Measurements from ENCODE around the gene SORCS2. TPM values are rescaled to one million over a fixed set of nuclear protein-coding genes. Genes with fewer than 3 reads are reported as not detected.

SORCS2 gene
- total RNA-seq, 1 experiment from 2014 or later, result 0.15 TPM

DNA sequence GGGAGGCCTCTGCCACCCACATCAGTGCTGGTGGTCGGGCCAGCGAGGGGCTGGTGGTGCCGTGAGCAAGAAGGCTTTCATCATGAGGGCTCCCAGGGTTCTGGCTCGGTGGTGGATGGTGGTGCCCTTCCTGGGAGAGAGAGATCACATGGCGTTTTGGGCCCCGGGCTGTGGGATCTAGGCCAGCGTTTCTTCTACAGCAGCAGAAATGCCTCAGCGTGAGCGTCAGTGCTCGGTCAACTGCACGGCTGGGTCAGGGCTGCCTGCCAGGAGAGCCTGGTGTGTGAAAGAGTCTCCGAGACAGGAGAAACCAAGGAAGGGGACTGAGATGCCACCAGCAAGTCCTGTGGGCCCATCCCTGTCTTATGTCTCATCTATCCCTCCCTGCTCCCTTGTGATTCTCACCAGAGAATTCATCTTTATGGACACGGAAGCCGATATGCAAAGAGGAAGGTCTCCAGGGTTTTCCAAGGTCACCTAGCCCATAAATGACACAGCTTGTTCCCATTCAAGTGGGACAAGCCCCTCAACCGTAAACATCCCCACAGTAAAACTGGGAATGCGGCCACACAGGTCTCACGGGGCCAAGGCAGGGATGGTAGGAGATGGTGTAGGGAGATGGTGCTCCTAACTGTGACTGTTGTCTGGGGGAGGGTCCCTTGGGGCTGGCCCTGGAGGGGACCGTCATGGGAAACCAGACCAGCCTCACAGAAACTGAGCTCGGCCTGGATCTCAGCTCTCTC, 99.2 kb downstream of the SORCS2 start:
- Histone ChIP-seq H3K36me3 (ENCODE audit: control insufficient read depth, insufficient read depth, low read length) (no peaks in the 10 kb centered on the region), H3K4me1 (ENCODE audit: control insufficient read depth, insufficient read depth, low read length) (peaks cover 3% of the 10 kb centered on the region; the same call in 1 of the 2 replicates), H3K9me3 (ENCODE audit: control insufficient read depth, insufficient read depth, low read depth, low read length) (no peaks in the 10 kb centered on the region), H3K27ac (ENCODE audit: low read length) (no peak overlapping the region), H3K27me3 (ENCODE audit: control insufficient read depth, insufficient read depth, low read length) (no peaks in the 10 kb centered on the region), H3K4me3 (ENCODE audit: low read depth in 2 of 2, low read length in 2 of 2) (no peak overlapping the region)
- intact Hi-C loops (cut with micrococcal nuclease; ENCODE audit: unreplicated experiment), result loop anchor here (10.0 kb wide), 1 partner anchor 187 kb away; no protein-coding TSS in a partner anchor
- TF ChIP-seq SIN3A (IDR thresholded peaks at IDR 0.05; ENCODE audit: borderline replicate concordance, insufficient read depth, low read depth, low read length), result no peak
- no peak for TF ChIP-seq TCF7L2 (IDR thresholded peaks at IDR 0.05; ENCODE audit: low read depth, low read length)
- TF ChIP-seq, protein P1, sequence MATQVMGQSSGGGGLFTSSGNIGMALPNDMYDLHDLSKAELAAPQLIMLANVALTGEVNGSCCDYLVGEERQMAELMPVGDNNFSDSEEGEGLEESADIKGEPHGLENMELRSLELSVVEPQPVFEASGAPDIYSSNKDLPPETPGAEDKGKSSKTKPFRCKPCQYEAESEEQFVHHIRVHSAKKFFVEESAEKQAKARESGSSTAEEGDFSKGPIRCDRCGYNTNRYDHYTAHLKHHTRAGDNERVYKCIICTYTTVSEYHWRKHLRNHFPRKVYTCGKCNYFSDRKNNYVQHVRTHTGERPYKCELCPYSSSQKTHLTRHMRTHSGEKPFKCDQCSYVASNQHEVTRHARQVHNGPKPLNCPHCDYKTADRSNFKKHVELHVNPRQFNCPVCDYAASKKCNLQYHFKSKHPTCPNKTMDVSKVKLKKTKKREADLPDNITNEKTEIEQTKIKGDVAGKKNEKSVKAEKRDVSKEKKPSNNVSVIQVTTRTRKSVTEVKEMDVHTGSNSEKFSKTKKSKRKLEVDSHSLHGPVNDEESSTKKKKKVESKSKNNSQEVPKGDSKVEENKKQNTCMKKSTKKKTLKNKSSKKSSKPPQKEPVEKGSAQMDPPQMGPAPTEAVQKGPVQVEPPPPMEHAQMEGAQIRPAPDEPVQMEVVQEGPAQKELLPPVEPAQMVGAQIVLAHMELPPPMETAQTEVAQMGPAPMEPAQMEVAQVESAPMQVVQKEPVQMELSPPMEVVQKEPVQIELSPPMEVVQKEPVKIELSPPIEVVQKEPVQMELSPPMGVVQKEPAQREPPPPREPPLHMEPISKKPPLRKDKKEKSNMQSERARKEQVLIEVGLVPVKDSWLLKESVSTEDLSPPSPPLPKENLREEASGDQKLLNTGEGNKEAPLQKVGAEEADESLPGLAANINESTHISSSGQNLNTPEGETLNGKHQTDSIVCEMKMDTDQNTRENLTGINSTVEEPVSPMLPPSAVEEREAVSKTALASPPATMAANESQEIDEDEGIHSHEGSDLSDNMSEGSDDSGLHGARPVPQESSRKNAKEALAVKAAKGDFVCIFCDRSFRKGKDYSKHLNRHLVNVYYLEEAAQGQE (IDR thresholded peaks at IDR 0.05; ENCODE audit: insufficient read depth in 1 of 2, low read depth in 2 of 2, low read length in 1 of 2), result no peak
- TF ChIP-seq, protein P2, sequence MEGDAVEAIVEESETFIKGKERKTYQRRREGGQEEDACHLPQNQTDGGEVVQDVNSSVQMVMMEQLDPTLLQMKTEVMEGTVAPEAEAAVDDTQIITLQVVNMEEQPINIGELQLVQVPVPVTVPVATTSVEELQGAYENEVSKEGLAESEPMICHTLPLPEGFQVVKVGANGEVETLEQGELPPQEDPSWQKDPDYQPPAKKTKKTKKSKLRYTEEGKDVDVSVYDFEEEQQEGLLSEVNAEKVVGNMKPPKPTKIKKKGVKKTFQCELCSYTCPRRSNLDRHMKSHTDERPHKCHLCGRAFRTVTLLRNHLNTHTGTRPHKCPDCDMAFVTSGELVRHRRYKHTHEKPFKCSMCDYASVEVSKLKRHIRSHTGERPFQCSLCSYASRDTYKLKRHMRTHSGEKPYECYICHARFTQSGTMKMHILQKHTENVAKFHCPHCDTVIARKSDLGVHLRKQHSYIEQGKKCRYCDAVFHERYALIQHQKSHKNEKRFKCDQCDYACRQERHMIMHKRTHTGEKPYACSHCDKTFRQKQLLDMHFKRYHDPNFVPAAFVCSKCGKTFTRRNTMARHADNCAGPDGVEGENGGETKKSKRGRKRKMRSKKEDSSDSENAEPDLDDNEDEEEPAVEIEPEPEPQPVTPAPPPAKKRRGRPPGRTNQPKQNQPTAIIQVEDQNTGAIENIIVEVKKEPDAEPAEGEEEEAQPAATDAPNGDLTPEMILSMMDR (IDR thresholded peaks at IDR 0.05), result no peak
- TF ChIP-seq POLR2AphosphoS5 (IDR thresholded peaks at IDR 0.05; ENCODE audit: low read depth, low read length), result no peak
- ChIA-PET CTCF (no interaction called here), POLR2A (no interaction called here)
- in situ Hi-C loops (cut with HindIII; ENCODE audit: low pct_unique_long_range_greater_than_20kb, low sequenced_read_pairs), result no loop called here
- no peak for DNase-seq (ENCODE audit: low read depth, low spot score)
- BruUV-seq (replicated peaks), result no TSS peak
- ATAC-seq, result peak; percentile 42; the same call in 1 of the 2 replicates

DNA sequence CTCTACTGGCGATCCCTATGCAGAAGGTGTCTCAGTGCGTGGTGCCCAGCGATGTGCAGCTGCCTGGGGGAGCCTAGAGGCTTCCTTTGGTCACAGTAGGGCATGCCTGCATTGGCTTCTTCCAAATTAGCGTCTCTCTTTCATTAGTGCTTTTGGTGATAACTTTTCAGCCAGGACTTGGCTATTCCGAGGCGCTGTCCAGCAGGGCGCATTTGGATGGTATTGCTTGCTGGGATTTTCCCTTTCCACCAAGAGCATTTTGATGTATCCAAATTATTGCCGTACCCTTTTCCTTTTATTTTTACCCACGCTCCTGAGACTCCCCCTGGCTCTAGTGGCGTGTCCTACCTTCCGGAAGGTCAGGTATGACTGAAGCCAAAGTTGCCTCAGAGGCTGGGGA, 101.4 kb downstream of the SORCS2 start:
- H3K4me3 ChIP-seq (ENCODE audit: low read depth in 2 of 2, low read length in 2 of 2), result no peak overlapping the region
- in situ Hi-C loops (cut with HindIII; ENCODE audit: low pct_unique_long_range_greater_than_20kb, low sequenced_read_pairs) (no loop called here), intact Hi-C loops (cut with micrococcal nuclease; ENCODE audit: unreplicated experiment) (loop anchor here (10.0 kb wide), 1 partner anchor 189 kb away; no protein-coding TSS in a partner anchor)
- DNase-seq (ENCODE audit: low read depth, low spot score) (no peak), ATAC-seq (no peak)
- ChIA-PET POLR2A (no interaction called here), CTCF (no interaction called here)
- H3K36me3 ChIP-seq (ENCODE audit: control insufficient read depth, insufficient read depth, low read length), result no peaks in the 10 kb centered on the region
- TF ChIP-seq, protein P1 (IDR thresholded peaks at IDR 0.05; ENCODE audit: insufficient read depth in 1 of 2, low read depth in 2 of 2, low read length in 1 of 2), result peak; percentile 68; a peak in 3 of 4 replicates
- TF ChIP-seq, protein P2 (IDR thresholded peaks at IDR 0.05), result no peak
- H3K27ac ChIP-seq (ENCODE audit: low read length), result no peak overlapping the region
- no TSS peak for BruUV-seq (replicated peaks)
- peaks cover 3% of the 10 kb centered on the region; the same call in 1 of the 2 replicates for H3K4me1 ChIP-seq (ENCODE audit: control insufficient read depth, insufficient read depth, low read length)
- H3K9me3 ChIP-seq (ENCODE audit: control insufficient read depth, insufficient read depth, low read depth, low read length), result no peaks in the 10 kb centered on the region
- H3K27me3 ChIP-seq (ENCODE audit: control insufficient read depth, insufficient read depth, low read length), result no peaks in the 10 kb centered on the region

All from Panc1 (cell line).